ENCODE measurements around the gene SAMD11.

SAMD11 gene

DNA sequence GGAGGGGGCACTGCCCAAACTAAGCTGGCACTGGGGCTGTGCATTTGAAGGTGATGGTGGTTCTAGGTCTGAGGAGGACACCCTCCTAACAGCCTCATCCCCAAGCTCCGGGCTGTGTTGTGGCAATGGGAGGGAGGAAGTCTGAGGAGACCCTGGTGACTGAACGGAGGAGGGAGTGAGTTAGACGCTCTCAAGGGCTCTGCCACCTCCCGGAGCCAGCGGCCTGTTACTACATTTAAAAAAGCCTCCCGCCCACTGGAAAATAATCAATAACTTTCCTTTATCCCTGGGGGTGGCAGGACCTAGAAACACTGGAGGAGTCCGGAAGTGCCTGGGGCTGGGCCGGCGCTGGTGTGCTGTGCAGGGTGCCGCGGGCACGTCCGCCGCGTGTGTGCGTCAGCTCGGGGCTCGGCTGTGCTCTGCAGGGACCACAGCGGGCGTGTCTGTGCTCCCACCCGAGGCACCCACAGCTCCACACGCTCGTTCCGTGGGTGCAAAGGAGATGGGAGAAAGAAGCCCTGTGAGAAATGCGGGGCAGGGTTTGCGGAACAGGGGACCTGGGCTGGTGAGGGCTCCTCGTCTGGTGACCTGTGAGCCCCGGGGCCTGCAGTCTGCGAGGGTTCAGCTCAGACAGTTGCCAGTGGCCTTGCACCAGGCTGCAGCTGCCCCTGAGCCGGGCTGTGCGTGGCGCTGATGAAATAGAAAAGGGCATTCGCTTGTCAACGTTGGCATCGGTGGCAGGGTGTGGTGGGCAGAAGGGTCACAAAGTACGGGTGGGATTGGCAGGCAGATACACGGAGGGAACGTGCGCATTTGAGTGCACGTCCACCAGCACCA is 5.3 kb downstream of the SAMD11 start:
- intact Hi-C loops (cut with micrococcal nuclease) = no loop called here
- H3K4me1 Mint-ChIP-seq (ENCODE audit: low read depth) = no peaks in the 10 kb centered on the region
- peaks cover 85% of the 10 kb centered on the region for H3K27me3 Mint-ChIP-seq
- no peaks in the 10 kb centered on the region for H3K36me3 Mint-ChIP-seq (ENCODE audit: low read depth)
- no peaks in the 10 kb centered on the region for H3K9me3 Mint-ChIP-seq
- H3K27ac Mint-ChIP-seq = no peak overlapping the region
- H3K4me3 Mint-ChIP-seq = no peak overlapping the region

DNA sequence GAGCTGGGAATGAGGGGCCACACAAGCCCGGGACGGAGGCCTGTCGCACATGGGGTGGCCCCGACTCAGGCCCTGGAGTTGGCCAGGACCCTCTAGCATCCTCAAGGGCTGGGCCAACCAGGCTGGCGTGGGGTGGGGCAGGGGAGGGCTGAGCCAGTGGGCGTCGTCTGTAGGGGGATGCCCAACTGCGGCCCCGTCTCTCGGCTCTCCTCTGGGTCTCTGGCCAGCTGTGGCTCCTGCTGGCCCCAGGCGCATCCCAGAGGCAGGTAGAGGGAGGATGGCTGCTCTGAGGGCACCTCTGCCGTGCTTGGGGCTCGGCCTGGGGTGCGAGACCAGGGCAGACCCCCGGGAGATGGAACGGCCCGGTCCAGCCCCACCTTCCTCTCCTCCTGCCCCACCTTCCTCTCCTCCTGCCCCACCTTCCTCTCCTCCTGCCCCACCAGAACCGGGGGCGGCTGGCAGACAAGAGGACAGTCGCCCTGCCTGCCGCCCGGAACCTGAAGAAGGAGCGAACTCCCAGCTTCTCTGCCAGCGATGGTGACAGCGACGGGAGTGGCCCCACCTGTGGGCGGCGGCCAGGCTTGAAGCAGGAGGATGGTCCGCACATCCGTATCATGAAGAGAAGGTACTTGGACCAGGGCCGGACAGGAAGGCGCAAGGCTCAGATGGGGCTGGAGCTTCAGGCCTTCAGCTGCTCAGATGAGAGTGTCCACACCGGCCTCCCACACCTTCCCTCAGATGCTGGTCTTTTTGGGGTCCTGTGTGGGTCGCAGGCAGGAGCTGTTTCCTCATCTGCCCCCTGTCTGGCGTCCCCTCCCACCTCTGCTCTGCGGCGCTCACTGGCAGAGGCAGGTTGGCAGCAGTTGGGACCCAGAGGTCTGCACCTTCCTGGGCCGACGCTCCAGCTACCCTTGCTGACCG is 6.2 kb downstream of the SAMD11 start:
- H3K36me3 Mint-ChIP-seq (ENCODE audit: low read depth) = no peaks in the 10 kb centered on the region
- H3K27me3 Mint-ChIP-seq = peaks cover 82% of the 10 kb centered on the region
- H3K4me3 Mint-ChIP-seq = no peak overlapping the region
- no peaks in the 10 kb centered on the region for H3K4me1 Mint-ChIP-seq (ENCODE audit: low read depth)
- no peaks in the 10 kb centered on the region for H3K9me3 Mint-ChIP-seq
- intact Hi-C loops (cut with micrococcal nuclease) = no loop called here
- no peak overlapping the region for H3K27ac Mint-ChIP-seq

DNA sequence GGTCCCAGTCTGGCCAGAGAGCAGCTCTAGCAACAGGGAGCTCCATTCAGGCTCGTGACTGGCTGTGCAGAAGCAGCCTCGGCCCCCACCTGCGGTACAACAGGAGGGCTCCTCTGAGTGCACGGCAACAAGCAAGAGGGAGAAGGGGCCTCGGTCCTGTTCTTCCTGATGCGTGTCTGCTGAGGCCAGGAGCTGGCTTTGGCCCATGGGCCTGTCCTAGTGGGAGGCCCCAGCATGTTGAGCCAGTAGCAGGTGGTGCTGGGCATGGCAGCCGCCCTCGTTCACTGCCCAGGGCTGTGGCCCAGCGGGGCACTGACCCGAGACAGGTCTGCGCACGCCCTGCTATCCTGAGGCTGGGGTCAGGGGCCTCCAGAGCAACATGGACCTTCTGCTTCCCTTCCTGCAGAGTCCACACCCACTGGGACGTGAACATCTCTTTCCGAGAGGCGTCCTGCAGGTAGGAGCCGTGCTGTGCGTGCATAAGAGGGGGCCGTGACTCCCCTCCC is 7.0 kb downstream of the SAMD11 start:
- intact Hi-C loops (cut with micrococcal nuclease) = no loop called here
- no peak overlapping the region for H3K4me3 Mint-ChIP-seq
- H3K4me1 Mint-ChIP-seq (ENCODE audit: low read depth) = no peaks in the 10 kb centered on the region
- H3K9me3 Mint-ChIP-seq = no peaks in the 10 kb centered on the region
- H3K27ac Mint-ChIP-seq = no peak overlapping the region
- peaks cover 84% of the 10 kb centered on the region for H3K27me3 Mint-ChIP-seq
- no peaks in the 10 kb centered on the region for H3K36me3 Mint-ChIP-seq (ENCODE audit: low read depth)

DNA sequence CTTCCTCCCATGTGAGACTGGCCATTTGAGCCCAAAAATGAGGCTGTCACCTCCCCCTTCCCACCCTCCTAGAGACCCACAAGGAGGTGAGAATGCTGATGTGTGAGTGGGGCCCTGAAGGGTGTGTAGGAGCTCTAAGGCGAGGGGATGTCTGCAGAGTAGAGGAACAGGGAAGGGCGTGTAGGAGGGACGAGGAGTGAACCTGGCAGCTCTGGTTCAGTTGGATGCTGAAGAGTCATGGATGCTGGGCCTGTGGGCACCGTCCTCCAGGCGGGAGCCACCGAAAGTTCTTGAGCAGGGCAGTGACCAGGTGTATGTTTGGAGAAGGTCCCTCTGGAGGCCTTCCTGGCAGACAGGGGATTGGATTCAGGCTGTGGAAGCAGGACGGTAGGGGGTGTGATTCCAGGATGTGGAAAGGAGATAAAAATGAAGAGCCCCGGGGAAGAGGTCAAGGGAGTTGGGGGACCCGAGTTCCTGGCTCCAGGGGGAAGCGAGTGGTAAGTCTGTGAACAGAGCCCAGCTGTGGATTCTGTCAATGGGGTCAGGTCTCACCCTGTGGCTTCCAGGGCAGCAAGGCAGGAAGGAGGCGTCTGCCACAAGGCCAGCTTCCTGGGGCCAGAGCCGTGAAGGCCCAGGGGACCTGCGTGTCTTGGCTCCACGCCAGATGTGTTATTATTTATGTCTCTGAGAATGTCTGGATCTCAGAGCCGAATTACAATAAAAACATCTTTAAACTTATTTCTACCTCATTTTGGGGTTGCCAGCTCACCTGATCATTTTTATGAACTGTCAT is 7.9 kb downstream of the SAMD11 start:
- Mint-ChIP-seq H3K27ac (no peak overlapping the region), H3K27me3 (peaks cover 82% of the 10 kb centered on the region), H3K4me3 (no peak overlapping the region), H3K36me3 (ENCODE audit: low read depth) (no peaks in the 10 kb centered on the region), H3K4me1 (ENCODE audit: low read depth) (no peaks in the 10 kb centered on the region), H3K9me3 (no peaks in the 10 kb centered on the region)
- intact Hi-C loops (cut with micrococcal nuclease) = no loop called here

DNA sequence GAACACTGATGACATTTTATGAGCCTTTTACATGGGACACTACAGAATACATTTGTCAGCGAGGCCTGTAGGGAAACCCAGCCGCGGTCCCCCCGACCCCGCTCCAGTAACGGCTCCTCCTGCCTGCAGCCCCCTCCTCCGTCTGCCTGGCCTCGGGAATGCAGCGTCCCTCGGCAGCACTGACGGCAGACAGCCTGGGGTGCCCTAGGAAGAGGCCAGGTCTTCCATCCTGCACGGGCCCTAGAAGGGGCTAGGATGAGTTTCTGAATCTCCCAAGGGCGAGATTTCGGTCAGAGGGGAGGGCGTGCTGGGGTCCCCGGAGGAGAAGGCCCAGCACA is 8.4 kb downstream of the SAMD11 start:
- Mint-ChIP-seq H3K36me3 (ENCODE audit: low read depth) (no peaks in the 10 kb centered on the region), H3K9me3 (no peaks in the 10 kb centered on the region), H3K27me3 (peaks cover 82% of the 10 kb centered on the region), H3K27ac (no peak overlapping the region), H3K4me3 (no peak overlapping the region), H3K4me1 (ENCODE audit: low read depth) (no peaks in the 10 kb centered on the region)
- intact Hi-C loops (cut with micrococcal nuclease) = no loop called here

DNA sequence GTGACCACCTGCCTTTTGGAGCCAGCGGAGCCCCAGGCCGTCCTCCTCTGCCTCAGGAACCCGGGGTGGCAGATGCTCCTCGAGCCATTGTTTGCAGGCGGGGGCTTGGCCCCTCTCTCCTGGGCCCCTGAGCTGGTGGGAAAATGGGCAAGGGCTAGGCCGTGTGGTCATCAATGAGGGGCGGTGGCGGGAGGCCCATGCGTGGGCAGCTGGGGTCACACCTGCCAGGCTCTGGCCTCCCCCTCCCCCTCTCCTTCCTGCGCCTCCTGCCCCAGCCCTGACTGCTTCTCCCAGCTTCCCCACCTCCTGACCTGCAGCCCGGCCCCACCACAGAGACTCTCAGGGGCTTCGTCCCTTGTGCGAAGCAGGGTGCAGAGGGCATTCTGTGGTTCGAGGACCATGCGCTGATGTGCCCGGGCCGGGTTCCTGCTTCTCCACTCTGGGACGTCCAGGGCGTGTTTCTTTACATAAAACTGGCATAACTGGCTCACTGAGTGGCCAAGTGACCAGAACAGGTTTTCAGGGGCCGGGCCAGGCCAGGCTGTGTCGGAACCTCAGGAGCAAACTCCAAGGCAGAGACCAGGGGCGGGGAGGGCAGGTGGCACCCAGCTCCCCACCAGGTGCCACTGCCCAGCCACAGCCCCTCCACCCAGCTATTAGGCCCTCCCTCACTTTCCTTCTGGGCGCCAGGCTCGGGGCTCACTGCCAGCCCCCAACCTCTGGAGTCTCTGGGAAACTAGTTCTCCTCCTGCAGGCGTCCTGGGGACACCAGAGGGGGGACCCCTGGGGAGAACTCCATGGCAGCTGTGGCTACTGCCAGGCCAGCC is 9.3 kb downstream of the SAMD11 start:
- intact Hi-C loops (cut with micrococcal nuclease) = no loop called here
- H3K4me3 Mint-ChIP-seq = no peak overlapping the region
- peaks cover 79% of the 10 kb centered on the region for H3K27me3 Mint-ChIP-seq
- no peaks in the 10 kb centered on the region for H3K36me3 Mint-ChIP-seq (ENCODE audit: low read depth)
- no peaks in the 10 kb centered on the region for H3K4me1 Mint-ChIP-seq (ENCODE audit: low read depth)
- H3K27ac Mint-ChIP-seq = no peak overlapping the region
- H3K9me3 Mint-ChIP-seq = no peaks in the 10 kb centered on the region

DNA sequence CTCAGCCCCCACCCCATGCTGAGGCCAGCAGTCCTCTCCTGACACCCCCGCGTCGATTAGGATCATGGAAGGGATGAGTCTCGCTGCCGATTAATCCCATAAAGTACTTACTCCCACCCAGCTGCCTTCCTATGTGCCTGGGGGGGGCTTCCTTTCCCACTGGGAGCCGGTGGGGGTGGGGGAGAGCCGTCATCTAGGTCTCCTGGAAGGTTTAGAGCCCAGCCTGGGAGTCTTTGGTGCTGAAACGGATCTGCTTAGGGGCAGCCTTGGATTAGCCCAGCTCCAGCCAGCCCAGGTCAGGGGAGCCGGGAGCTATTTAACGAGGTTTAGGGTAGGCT is 9.8 kb downstream of the SAMD11 start:
- Mint-ChIP-seq H3K4me3 (no peak overlapping the region), H3K9me3 (no peaks in the 10 kb centered on the region), H3K4me1 (ENCODE audit: low read depth) (no peaks in the 10 kb centered on the region), H3K27ac (no peak overlapping the region), H3K27me3 (peaks cover 79% of the 10 kb centered on the region), H3K36me3 (ENCODE audit: low read depth) (no peaks in the 10 kb centered on the region)
- intact Hi-C loops (cut with micrococcal nuclease) = no loop called here

DNA sequence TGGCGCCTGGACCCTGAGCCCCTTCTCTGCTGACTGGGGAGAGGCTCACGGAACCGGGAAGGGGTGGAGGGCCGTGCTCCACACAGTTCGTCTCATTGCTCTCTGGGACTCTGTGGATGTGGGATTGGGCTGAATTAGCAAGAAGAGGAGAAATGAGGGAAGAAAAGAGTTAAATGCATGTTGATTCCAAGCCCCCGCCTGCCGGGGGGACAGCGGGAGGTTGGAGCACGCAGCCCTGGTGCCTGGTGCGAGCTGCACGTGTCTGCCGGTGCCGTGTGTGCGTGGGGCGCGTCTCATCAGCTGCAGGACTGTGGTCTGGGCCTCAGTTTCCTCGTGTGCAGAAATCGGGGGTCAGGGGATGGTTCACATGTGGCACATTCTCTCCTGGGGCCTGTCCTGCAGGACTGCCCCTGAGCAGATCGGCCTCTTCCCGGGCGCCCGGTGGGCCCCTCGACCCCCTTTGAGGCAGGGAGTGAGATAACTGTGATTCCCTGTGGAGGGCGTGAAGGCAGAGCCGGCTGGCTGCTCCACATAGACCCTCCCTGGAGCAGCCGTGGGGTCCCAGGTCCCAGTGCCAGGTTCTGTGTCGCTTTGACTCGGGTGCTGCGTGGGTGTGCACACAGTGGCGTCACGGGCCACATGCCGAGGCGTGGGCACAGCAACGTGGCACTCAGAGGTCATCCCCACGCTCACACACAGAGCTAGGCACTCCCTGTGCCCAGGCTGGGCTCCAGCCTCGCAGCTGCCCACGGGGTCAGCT is 11.4 kb downstream of the SAMD11 start:
- Mint-ChIP-seq H3K36me3 (ENCODE audit: low read depth) (no peaks in the 10 kb centered on the region), H3K27ac (no peak overlapping the region), H3K4me3 (no peak overlapping the region), H3K4me1 (ENCODE audit: low read depth) (no peaks in the 10 kb centered on the region), H3K9me3 (no peaks in the 10 kb centered on the region), H3K27me3 (peaks cover 79% of the 10 kb centered on the region)
- intact Hi-C loops (cut with micrococcal nuclease) = no loop called here

DNA sequence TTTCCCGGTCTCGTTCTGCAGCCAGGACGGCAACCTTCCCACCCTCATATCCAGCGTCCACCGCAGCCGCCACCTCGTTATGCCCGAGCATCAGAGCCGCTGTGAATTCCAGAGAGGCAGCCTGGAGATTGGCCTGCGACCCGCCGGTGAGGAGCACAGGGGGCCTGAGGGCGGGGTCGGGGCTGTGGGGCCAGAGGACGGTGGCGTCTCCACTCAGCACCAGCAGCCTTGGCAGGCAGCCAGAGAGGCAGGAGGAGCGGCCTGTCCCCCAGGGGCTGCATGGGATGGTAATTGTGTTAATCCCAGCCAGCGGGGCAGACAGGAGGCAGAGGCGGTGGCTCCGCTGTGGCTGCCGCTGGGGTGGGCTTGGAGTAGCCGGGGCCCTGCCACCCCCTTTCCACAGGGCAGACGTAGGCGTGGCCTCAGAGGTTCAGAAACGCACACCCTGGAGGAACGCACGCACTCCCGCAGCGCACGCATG is 12.1 kb downstream of the SAMD11 start:
- H3K4me3 Mint-ChIP-seq = no peak overlapping the region
- intact Hi-C loops (cut with micrococcal nuclease) = no loop called here
- H3K27me3 Mint-ChIP-seq = peaks cover 80% of the 10 kb centered on the region
- no peak overlapping the region for H3K27ac Mint-ChIP-seq
- H3K36me3 Mint-ChIP-seq (ENCODE audit: low read depth) = no peaks in the 10 kb centered on the region
- H3K9me3 Mint-ChIP-seq = no peaks in the 10 kb centered on the region
- peaks cover 2% of the 10 kb centered on the region for H3K4me1 Mint-ChIP-seq (ENCODE audit: low read depth)

DNA sequence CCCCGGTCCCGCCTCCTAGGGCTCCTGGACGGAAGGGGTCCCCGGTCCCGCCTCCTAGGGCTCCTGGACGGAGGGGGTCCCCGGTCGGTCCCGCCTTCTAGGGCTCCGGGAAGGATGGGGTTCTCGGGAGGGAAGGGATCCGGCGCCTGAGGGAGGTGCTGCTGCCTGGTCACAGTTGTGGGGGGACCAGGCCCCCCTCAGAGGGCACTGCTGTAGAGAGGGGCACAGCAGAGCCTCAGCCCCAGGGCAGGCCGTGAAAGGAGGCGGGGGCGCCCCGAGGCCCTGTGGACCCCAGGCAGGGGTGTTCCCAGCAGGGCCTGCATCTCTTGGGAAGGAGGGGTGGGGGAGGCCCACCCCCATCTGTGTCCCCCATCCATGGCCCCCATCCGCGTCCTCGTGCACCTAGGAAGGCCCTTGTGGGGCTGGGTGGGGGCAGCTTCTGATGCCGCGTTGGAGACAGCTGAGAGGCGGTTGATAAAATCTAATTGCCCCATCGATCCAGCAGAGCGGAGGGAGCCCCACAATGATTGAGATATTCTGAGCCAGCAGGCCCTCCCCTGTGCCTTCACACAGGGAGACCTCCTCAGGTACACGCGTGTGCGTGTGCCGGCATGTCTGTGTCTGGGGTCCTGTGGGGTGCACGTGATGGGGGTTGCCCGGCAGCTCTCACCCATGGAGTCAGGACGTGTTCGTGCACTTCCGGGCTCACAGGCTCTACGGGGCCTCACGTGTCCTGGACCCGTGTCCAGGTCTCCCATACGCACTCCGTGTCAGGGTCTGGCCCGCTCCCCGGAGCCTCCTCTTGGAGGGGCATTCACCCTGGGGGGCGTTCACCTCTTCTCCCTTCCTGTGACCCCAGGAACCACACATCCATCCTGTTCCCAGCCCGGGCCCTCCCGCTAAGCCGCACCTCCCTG is 12.9 kb downstream of the SAMD11 start:
- peaks cover 82% of the 10 kb centered on the region for H3K27me3 Mint-ChIP-seq
- no peaks in the 10 kb centered on the region for H3K9me3 Mint-ChIP-seq
- no peak overlapping the region for H3K4me3 Mint-ChIP-seq
- no peaks in the 10 kb centered on the region for H3K36me3 Mint-ChIP-seq (ENCODE audit: low read depth)
- peaks cover 11% of the 10 kb centered on the region for H3K4me1 Mint-ChIP-seq (ENCODE audit: low read depth)
- intact Hi-C loops (cut with micrococcal nuclease) = no loop called here
- H3K27ac Mint-ChIP-seq = no peak overlapping the region

DNA sequence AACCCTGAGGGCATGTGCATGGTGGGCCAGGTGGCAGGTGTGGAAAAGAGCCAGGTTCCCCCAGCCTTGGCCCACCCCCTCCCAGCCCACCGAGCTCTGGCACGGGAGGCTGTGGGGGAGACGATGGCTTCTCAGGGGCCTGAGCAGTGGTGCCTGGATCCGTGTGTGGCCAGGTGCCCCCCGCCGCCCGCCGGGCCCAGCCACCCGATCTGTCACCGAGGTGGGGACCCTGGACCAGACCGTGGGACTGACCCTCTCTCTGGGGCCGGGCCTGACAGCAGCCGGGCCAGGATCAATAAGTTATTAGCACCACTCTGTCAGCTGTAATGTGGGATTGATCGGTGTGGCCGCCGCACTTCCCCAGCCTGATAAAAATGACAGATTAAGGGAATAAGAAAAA is 13.8 kb downstream of the SAMD11 start:
- Mint-ChIP-seq H3K36me3 (ENCODE audit: low read depth) (no peaks in the 10 kb centered on the region), H3K27ac (no peak overlapping the region), H3K4me1 (ENCODE audit: low read depth) (peaks cover 11% of the 10 kb centered on the region), H3K9me3 (no peaks in the 10 kb centered on the region), H3K4me3 (no peak overlapping the region), H3K27me3 (peaks cover 77% of the 10 kb centered on the region)
- intact Hi-C loops (cut with micrococcal nuclease) = no loop called here

All from dendritic cell treated with granulocyte-macrophage colony-stimulating factor and Interleukin-4, amounts not matched to agents 40 ng/mL and 50 ng/mL, for 4 days (primary cell).